Measurements from ENCODE around the gene PHACTR4. TPM values are rescaled to one million over a fixed set of nuclear protein-coding genes. Genes with fewer than 3 reads are reported as not detected.
"Not testable (repeated sequence)": the region's sequence is repeated elsewhere in the genome, so short reads cannot be mapped to it uniquely, and the experiment has no call there.

The PHACTR4 gene
- total RNA-seq, 1 donor from 2014 or later, result 23.5 TPM

DNA sequence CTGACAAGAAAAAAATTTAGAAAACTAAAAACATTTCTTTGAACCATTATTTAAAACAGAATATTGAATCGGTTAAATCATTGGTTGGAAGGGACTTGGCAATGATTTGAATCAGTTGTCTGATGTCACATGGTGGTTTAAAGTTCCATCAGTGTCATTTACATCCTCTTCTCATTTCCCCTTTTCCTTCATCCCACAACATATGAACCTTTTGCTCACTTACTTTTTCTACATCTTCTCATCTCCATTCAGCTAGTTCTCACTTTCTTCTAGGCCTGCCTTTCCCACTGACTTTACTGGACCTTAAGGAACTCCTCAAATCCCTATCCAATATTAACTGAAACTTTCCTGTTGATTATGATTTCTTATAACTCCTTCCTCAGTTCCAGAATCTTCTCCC, 58.5 kb downstream of the PHACTR4 start:
- DNase-seq (ENCODE audit: low spot score) (no peak), ATAC-seq (no peak)

DNA sequence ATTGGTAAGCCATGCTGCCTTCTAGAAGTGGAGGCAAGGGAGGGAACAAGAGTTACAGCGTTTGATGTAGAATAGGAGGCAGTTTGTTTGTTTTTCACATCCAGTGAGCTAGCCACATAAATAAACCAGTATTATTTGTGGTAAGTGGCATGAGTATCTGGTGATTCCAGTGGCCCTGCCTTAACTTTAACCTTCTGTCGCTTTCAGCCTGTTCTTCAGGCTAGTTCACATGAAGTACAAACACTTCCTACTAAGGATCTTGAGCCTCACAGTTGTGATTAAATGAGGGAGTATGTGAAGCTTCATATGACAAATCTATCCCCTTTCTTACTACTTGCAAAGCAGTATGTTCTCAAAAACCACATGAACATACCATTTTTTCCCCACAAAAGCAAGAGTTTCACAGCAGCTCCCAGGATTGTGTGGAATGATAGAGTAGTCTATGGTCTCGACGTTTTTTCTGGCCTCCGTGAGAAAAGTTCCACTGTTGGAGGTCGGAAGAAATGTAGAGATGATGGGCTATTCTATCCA, 59.5 kb downstream of the PHACTR4 start:
- ATAC-seq, result no peak

DNA sequence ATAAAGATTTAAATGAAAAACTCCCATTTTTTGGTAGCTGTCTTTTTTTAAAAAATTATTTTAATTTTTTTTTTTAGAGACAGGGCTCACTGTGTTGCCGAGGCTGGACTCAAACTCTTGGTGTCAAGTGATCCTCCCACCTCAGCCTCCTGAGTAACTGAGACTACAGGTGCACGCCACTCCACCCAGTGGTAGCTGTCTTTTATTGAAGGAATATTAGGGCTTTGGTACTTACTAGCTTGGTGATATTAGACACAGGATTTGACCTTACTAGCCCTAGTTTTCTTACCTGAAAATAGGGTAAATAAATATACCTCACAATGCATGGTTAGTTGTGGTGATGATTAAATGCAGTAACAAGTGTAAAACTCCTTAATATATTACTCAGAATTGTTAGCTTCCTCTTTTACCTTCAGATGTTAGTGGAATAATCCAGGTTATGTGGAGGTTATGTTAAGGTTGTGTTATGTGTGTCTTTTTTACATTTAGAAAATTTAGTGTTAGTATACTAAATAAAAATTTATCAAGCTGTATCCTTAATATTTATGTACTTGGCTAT, 66.8 kb downstream of the PHACTR4 start:
- no peak for ATAC-seq
- DNase-seq (ENCODE audit: low spot score), result no peak

More for the DNA sequence above, 59.5 kb downstream of the PHACTR4 start:
- no peak for DNase-seq (ENCODE audit: low spot score)

DNA sequence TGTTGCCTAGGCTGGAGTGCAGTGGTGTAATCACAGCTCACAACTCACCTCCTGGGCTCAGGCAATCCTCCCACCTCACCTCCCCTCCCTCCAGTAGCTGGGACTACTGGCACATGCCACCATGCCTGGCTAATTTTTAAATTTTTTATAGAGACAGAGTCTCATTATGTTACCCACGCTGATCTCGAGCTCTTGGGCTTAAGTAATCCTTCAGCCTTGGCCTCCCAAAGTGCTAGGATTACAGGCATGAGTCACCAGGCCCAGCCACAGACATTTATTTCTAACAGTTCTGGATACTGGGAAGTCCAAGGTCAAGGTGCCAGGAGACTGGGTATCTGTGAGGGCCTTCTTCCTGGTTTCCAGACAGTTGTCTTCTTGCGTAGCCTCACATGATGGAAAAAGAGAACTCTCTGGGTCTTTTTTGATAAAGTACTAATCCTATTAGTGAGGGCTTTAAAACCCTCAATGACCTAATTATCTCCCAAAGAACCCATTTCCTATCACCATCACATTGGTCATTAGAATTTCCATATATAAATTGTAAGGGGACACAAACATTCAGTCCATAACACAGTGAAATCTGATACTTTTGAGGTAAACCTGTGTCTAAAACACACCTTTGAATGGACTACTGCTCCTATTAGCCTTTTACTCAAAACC, 67.9 kb downstream of the PHACTR4 start:
- no peak for DNase-seq (ENCODE audit: low spot score)

DNA sequence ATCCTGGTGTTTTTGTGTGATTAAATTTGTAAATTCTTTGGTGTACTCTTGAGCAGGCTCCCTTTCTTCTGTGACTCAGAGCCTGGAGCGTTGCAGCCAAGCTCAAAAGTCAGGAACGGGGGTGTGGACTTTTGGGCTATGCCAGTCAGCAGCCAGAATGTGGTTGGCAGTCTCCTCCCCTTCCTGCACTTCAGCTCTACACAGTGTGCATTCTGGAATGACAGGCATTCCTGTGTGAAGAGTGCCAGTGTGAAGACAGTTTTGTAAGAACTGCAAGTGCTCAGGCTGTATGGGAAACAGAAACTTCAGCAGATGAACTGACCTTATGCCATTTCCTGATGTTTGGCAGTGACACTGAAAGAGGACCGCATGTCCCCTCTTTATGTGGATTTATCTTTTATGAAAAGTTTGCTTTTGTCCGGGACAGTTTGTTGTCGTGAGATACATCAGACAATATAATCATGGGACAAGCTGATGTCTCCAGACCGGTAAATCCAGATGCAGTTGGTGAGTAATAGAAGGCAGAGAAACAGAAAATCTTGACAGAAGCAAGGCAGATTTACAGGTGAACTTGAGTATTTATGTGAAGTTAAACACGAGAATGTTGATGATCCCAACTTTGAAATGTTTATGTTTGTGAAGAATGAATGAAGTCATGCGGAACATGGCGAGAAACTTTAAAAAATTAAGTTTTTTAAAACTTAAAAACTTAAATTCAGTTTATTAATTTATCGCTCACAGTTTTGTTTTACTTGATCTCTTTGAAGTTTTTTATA, 68.6 kb downstream of the PHACTR4 start:
- peak; percentile 99 for ATAC-seq
- DNase-seq (ENCODE audit: low spot score), result peak; percentile 85

More for the DNA sequence above, 67.9 kb downstream of the PHACTR4 start:
- ATAC-seq, result peak; percentile 5

DNA sequence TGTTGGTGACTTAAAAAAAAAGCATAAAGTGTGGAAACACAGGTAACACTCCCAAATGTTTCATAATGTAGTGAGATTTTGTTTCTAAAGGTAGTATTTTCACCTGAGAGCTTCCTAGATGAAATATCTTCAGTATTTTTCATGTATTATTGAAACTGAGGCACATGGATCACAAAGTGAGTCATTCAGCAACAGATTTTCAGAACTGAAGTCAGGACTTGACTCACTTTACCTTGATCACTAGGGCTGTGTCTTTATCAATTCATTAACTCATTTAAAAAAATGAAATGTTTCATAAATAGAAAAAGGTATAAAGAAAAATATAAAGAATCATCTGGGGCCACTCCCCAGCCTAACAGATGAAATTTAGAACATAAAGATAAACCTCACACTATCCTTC, 69.8 kb downstream of the PHACTR4 start:
- DNase-seq (ENCODE audit: low spot score) (no peak), ATAC-seq (no peak)

DNA sequence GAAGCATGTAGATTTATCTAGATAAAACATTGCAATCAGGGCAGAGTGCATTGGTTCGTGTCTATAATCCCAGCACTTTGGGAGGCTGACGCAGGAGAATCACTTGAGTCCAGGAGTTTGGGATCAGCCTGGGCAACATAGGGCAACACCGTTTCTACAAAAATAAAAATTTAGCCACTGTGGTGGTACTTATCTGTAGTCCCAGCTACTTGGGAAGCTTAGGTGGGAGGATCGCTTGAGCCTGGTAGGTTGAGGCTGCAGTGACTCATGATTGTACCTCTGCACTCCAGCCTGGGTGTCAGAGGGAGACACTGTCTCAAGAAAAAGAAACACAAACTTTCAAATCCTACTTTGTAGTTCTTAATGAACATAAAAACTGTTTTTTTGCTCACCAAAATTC, 72.1 kb downstream of the PHACTR4 start:
- DNase-seq (ENCODE audit: low spot score), result no peak

DNA sequence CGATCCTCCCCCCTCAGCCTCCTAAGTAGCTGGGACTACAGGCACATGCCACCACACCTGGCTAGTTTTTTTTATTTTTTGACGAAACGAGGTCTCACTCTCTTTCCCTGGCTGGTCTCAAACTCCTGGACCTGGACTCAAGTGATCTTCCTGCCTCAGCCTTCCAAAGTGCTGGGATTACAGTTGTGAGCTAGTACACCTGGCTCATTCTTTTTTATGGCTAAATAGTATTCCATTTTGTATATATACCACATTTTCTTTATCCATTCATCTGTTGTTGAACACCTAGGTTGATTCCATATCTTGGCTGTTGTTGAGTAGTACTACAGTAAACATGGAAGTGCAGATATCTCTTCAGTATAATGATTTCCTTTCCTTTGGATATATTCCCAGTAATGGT, 74.0 kb downstream of the PHACTR4 start:
- no peak for DNase-seq (ENCODE audit: low spot score)
- ATAC-seq, result no peak

More for the DNA sequence above, 72.1 kb downstream of the PHACTR4 start:
- no peak for ATAC-seq

DNA sequence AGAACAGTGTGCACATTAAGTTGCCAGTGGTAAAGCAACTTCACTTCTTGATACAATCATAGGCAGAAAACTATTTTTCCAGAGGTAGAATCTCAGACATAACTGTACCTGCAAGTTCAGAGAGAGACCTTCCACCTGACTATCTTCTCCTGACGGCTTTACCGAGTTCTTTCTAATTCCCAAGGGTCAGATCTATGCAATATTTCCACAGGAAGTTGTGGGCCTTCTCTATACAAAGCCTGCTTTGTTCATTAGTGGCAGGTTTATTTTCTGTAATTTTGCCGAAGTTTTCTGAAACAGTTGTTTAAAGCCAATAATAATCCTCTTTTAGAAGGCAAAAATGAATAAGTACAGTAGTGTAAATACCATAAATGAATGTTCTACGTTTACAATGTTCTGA, 78.1 kb downstream of the PHACTR4 start:
- no peak for DNase-seq (ENCODE audit: low spot score)
- ATAC-seq, result no peak

DNA sequence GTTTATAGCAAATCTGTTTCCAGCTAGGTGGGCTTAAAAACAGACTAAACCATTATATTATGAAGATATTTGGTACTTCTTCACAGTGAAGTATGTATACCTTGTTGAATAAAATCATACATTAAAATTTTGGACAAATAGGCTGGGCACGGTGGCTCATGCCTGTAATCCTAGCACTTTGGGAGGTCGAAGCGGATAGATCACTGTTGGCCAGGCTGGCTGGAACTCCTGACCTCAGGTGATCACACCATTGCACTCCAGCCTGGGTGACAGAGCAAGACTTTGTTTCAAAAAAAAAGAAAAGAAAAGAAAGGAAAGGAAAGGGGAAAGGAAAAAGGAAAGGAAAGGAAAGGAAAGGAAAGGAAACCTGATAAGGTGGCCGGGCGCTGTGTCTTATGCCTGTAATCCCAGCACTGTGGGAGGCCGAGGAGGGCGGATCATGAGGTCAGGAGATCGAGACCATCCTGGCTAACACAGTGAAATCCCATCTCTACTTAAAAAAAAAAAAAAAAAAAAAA, 78.6 kb downstream of the PHACTR4 start:
- not testable (repeated sequence) for DNase-seq (ENCODE audit: low spot score)
- peak; percentile 30 for ATAC-seq

DNA sequence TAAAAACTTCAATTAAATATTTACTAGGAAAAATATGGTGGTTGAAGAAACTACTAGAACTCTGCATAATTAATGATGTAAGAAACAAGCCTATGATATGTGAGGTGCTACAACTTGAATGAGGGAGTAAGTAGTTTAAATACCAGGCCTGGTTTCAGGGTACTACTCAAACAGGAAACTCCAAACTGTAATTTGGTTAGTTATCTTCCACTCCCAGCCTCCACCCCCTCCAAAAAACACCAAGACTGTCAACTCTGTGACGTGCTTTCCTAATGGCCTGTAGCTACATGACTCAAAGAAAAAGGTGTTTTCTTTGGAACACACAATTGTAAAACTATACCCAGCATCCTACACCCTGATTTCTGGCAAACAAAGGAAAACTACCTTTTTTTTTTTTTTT, 80.4 kb downstream of the PHACTR4 start:
- DNase-seq (ENCODE audit: low spot score) (no peak), ATAC-seq (no peak)

DNA sequence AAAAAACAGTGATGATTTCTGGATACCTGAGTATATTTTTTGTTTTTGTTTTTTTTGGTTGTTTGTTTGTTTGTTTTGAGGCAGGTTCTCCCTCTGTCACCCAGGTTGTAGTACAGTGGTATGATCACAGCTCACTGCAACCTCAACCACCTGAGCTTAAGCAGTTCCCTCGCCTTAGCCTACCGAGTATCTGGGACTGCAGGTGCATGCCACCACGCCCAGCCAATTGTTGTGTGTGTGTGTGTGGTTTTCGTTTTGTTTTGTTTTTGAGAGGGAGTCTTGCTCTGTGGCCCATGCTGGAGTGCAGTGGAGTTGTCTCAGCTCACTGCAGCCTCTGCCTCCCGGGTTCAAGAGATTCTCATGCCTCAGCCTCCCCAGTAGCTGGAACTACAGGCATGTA, 81.0 kb downstream of the PHACTR4 start:
- DNase-seq (ENCODE audit: low spot score), result no peak
- ATAC-seq, result no peak

DNA sequence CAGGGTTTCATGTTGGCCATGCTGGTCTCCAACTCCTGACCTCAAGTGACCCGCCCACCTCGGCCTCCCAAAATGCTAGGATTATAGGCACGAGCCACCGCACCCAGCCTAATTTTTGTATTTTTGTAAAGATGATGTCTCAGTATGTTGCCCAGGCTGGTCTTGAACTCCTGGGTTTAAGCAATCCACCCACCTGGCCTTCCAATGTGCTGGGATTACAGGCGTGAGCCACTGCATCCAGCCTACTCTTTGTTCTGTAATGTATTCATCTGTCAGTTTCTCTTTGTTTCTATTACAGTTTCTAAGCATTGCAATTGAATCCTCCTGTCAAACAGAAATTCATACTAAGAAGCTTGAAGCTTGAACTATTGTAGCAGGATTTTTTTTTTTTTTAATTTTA, 81.5 kb downstream of the PHACTR4 start:
- ATAC-seq (no peak), DNase-seq (ENCODE audit: low spot score) (no peak)

DNA sequence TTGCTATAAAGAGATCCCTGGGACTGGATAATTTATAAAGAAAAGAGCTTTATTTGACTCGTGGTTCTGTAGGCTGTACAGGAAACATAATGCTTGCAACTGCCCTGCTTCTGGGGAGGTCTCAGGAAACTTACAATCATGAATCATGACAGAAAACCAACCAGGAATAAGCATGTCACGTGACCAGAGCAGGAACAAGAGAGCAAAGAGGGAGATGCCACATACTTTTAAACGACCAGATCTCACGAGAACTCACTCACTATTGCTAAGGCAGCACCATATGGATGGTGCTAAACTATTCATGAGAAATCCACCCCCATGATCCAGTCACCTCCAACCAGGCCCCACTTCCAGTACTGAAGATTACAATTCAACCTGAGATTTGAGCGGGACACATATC, 86.5 kb downstream of the PHACTR4 start:
- no peak for DNase-seq (ENCODE audit: low spot score)
- ATAC-seq, result peak; percentile 17

DNA sequence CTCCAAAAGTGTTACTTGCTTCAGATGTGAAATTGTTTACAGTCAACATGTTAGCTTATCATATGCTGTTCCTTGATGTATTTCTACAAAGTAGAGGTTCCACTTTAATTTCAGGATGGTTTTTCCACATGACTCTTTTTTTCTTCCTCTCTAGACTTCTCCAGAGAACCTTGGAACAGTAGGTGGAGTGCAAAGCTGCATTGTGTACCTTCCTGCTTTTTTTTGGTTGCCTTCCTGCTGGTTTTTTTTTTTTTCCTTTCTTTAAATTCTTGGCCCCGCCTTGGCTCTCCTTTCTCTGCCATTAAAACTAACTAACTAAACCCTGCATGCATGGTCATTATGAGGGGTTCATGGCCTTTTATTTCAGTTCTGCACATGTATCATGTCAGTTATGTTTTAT, 88.1 kb downstream of the PHACTR4 start:
- ATAC-seq (no peak), DNase-seq (ENCODE audit: low spot score) (no peak)

DNA sequence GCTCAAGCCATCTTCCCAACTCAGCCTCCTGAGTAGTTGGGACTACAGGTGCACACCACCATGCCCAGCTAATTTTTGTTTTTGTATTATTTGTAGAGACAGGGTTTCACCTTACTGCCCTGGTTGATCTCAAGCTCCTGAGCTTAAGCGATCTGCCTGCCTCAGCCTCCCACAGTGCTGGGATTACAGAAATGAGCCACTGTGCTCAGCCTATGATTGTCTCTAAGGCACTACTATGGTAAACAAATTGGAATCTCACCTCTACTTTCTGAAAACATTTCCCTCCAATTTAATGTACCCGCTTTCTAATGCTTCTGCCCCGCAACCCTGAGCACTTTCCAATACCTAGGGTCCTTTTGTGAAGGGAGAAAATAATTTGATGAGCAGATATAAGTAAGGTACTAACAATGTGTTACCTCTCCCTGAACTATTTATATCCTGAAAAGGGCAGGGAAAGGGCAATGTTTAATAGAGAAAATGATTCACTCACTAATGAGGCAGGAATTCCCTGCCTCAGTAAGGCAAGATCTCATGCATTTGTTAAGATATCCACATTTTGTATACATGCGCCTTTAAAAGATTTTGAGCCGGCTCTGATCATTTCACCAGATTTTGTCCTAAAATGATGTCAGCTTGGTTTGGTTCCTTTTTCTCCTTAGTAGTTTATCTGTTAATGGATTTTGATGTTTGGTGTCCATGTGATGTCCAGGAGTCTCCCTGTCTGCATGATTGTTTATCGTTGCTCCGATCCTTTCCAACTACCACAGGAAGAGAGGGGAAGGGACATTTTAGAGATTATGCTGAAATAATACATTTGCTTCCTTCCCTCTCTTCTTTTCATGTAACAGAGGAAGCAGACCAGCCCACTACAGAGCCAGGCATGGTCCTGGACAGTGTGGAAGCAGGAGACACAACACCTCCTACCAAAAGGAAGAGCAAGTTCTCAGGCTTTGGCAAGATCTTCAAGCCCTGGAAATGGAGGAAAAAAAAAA, 89.0 kb downstream of the PHACTR4 start:
- no peak for DNase-seq (ENCODE audit: low spot score)
- ATAC-seq, result no peak

DNA sequence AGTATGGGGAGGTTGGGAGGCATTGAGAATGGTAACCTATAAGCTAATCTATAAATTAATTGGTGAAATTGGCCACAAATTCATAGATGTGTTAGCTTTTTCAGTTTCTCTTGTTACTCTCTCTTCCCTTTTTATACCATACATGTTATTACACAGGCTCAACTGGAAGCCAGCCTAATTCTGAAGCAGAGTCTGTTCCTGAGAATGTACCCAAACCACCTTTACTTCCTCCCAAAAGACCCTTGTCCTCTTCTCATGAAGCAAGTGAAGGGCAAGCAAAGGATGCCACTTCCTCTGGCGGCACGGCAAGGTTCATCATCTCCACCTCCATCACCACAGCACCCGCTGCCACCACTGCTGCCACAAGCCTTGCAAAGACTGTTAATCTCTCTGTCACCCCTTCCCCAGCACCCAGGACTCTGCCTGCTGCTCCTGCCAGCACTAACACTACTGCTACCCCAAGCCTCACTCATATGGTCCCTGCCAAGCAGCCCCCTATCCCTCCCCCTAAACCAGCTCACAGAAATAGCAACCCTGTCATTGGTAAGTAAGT, 96.8 kb downstream of the PHACTR4 start:
- DNase-seq (ENCODE audit: low spot score) (no peak), ATAC-seq (no peak)

DNA sequence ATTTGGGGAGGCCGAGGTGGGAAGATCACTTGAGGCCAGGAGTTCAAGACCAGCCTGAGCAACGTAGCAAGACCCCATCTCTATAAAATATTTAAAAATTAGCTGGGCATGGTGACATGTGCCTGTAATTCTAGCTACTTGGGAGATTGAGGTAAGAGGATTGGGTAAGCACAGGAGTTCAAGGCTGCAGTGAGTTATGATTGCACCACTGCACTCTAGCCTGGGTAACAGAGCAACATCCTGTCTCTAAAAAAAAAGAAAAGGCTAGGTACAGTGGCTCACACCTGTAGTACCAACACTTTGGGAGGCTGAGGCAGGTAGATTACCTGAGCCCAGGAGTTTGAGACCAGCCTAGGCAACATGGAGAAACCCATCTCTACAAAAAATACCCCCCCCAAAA, 100.6 kb downstream of the PHACTR4 start:
- no peak for DNase-seq (ENCODE audit: low spot score)
- peak; percentile 62 for ATAC-seq

DNA sequence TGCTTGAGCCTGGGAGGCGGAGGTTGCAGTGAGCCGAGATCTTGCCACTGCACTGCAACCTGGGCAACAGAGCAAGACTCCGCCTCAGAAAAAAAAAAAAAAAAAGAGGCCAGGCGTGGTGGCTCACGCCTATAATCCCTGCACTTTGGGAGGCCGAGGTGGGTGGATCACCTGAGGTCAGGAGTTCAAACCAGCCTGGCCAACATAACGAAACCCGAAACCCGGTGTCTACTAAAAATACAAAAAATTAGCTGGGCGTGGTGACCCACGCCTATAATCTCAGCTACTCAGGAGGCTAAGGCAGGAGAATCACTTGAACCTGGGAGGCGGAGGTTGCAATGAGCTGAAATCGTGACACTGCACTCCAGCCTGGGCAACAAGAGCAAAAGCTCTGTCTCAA, 110.0 kb downstream of the PHACTR4 start:
- DNase-seq (ENCODE audit: low spot score); ATAC-seq: not testable (repeated sequence)

DNA sequence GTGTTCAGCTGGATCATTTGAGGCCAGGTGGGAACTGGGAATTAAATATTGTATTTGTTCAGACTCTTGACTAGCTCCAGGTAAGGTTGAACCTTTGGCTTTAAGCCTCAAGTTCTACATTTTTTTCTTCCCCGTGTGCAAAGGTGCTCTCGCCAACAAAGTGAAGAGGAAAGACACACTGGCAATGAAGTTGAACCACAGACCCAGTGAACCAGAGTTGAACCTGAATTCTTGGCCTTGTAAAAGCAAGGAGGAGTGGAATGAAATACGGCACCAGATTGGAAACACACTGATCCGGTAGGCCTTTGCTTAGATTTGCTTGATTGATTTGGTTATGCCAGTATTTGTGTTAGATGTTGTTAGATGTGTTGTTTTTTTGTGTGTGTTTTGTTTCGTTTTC, 110.8 kb downstream of the PHACTR4 start:
- ATAC-seq (no peak), DNase-seq (ENCODE audit: low spot score) (no peak)

Data from left lobe of liver (tissue), 2 donors.